Measurements from ENCODE around the gene ALPI.
A peak's percentile ranks its signal among the peaks of the same experiment; 100 is the strongest.
"Not testable (repeated sequence)": the region's sequence is repeated elsewhere in the genome, so short reads cannot be mapped to it uniquely, and the experiment has no call there.

Gene ALPI

DNA sequence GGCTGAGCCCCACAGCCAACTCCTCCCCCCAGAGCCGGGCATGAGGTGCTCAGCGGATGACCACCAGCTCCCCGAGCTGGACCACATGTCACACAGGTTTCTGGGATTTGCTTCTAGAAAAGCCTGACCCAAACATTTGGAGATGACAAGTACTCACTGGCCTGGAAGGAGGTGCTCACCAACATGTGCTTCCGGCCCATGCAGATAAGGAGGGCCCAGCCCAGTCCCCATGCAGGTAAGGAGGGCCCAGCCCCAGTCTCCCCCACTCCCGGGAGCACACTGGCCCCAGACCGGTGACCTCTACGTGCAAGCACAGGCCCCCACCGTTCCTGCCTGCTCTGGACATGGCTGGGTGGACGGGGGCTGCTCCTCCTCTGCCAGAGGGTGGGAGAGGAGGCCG, 14.0 kb upstream of the ALPI start:
- not testable (repeated sequence) for DNase-seq (ENCODE audit: low read depth in 2 of 2)

DNA sequence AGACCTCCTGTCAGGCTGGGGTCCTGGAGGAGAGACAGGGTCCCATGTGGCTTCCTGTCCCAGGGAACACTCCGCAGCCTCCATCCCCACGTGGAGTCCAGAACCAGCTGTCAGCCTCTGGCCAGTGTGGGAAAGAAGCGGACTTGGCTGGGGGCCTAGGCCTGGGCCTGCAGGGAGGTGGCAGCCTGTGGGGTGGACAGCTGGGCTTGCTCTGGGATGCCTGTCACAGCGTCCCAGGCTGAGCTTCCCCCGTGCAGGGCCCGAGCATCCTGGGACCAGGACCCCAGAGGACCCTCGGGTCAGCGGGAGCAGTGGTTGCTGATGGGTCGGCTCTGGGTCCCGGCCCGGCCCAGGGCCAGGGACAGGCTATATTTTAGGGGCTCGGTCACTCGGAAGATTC, 13.5 kb upstream of the ALPI start:
- not testable (repeated sequence) for DNase-seq (ENCODE audit: low read depth in 2 of 2)

DNA sequence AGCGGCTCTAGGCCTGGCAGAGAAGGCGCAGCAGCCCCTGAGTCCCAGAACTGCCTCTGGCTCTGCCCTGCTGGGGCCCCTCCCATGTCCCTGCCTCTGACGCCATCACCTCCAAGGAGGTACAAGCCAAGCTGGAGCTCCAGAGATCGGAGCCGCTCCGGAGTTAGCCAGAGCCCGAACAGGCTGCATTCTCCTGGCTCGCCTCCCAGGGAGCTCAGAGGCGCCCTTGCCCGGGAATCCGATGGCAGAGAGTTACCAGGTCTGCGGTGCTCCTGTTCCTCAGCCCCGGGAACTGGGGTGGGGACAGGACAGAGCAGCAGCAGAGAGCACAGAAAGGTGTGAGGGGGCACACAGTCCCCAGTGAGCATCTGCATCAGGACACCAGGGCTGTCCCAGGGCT, 12.9 kb upstream of the ALPI start:
- DNase-seq (ENCODE audit: low read depth in 2 of 2), result not testable (repeated sequence)

DNA sequence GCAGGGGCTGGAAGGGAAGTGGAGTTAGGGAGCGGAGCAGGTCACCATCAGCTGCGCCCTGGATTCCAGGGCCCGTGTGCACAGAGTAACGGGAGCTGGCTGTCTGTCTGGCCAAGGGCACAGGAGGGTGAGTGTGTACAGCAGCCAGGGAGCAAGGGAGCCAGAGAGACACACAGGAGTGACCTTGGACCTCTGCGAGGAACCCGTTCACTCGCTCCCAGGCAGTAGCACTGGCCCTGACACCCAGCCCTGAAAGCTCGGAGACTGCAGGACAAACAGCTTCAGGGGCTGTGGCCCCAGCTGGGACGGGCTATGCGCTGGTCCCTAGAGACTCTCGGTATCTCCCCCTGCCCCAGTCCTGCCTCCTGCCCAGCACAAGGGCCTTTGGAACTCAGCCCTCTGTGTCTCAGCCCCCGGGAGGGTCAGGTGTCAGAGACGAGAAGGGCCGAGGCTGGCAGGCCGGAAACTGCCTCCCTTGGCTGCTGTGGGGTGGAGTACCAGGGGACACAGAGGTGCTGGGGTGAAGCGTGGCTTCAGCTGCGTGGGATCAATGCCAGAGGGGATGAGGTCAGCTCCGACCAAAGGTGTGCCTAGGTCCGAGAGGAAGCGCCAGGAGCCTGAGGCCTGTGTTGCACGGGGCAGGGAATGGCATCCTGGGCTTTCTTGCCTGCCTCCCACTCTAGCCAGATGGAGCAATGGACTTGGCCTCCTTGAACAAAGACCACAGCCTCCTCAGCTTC, 12.1 kb upstream of the ALPI start:
- DNase-seq (ENCODE audit: low read depth in 2 of 2), result not testable (repeated sequence)

DNA sequence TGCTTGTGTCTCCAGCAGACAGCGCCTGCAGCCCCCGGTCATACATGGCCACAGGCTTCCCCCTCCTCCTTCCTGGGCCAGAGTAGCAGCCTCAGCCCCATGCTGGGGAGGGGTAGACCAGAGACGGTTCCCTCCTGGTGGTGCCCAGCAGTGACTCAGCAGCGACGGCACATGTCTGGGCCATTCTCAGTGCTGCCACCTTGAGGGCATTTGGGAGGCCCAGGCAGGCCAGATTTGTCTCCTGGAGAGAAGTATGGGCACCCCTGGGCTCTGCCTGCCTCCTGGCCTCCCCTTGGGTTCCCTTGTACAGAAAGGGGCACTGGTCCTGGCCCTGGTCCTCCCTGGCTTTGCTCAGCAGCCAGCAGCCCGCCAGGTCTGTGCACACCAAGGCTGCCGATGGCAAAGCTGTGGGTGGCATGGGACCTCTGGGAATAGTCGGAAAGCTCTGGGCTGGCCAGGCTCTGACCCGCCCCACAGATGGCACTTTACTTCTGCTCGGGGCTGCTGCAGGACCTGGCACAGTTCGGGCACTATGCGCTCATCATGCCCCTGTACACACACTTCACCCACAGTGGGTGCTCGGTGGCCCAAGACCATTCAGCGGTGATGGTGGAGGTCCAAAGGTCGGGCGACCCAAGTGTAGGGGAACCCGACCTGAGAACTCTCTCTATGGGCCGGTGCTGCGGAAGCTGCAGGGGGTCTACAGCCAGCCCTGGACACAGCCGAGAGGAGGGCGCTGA, 11.4 kb upstream of the ALPI start:
- peak in 1 of 2 donors; percentile 34 for DNase-seq (ENCODE audit: low read depth in 2 of 2)

DNA sequence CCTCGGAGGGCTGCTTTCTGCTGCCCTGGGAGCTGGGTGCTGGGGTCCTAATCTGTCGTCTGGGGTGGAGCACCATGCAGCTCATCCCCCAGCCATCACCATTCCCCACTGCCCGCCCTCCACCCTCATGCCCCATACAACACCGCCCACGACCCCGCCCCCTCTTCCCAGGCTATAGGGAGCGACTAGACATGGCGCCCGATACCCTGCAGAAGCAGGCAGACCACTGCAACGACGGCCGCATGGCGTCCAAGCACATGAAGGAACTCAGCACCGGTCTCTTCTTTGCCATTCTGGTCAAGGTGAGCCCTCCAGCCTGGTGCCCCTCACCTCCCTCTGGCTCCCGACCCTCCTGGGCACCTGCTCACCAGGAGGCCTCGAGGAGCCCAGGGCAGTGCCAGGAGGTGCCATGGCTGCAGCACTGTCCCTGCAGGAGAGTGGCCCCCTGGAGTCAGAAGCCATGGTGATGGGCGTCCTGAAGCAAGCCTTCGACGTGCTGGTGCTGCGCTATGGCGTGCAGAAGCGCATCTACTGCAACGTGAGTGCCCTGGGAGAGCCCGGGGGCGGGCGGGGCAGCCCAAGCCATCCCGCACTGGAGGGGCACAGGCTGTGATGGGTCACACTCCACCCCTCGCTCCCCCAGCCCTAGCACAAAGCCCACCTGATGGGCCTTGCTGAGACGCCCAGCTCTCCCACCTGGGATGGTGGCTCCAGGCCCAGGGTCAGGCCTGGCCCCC, 10.6 kb upstream of the ALPI start:
- DNase-seq (ENCODE audit: low read depth in 2 of 2), result not testable (repeated sequence)

DNA sequence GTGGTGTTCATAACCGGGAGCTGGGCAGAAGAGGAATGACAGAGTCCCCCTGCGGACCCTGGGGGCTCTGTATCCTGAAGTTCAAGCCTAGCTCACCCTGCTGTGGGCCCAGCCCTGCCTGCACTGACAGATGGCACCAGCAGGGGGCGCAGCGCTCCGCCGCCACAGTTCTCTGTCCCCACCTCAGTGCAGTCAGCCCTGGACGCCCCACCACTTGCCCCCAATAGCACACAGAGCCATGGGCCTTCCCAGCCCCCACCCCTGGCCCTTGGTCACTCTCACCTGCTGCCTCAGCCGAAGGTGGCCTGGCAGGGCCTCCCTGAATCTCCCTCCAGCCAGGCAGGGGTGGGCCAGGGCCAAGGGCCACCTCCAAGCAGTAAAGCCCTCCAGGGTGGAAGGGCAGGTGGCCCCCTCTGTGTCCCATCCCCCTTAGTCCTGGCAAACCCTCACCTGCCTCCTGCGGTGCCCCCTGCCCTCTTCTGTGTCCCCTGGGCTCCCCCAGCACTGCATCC, 9.6 kb upstream of the ALPI start:
- DNase-seq (ENCODE audit: low read depth in 2 of 2), result not testable (repeated sequence)

DNA sequence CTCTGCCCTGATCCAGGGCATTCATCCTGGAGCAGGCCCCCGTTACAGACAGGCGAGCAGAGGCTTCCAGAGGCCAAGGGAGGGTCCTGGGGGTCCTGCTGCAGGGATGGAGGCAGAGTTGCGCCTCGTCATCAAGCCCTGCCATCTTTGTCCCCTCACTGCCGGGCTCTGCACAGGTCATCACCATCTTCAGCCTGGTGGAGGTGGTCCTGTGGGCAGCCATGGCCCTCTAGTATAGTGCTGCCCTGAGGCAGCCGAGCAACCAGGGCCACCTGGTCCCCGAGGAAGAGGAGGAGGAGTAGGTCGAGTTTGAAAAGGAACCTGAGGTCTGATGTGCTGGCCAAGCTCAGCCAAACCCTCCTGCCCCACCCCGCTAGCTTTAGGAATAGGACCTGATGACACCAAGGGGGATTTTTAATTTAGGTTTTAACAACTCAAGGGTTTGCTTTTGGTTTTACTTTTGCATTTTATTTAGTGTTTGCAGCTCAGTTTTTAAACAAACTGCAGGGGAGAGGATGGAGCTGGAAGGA, 8.8 kb upstream of the ALPI start:
- DNase-seq (ENCODE audit: low read depth in 2 of 2), result no peak

DNA sequence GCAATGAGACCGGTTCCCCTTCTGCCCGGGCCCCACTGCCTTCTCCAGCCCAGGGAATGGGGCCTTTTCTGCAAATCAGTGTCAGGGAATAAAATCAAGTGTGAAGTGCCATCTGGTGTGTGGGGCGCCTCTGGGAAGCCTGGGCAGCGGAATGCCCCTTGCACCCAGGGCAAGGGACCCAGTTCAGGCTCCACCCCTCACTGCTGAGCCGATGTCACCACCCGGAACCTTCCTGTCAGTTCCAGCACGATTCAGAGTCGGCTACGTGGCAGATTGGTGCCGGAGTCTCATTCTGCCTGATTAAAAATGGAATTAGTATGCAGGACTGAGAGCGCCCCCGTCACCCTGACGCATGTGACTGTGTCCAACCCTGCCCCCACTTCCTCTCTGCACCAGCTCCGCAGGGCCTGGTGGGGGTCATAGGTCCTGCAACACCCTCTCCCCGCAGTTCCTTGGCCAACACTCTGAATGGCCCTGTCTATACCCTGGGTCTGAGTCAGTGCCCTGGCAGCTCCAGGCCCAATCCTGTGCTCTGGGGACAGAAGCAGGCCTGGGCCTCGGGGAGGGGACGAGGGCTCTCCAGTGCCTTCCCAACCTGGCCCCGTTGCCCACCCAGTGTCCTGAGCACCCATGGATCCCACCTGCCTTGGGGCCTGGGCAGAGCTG, 8.2 kb upstream of the ALPI start:
- DNase-seq (ENCODE audit: low read depth in 2 of 2), result no peak

DNA sequence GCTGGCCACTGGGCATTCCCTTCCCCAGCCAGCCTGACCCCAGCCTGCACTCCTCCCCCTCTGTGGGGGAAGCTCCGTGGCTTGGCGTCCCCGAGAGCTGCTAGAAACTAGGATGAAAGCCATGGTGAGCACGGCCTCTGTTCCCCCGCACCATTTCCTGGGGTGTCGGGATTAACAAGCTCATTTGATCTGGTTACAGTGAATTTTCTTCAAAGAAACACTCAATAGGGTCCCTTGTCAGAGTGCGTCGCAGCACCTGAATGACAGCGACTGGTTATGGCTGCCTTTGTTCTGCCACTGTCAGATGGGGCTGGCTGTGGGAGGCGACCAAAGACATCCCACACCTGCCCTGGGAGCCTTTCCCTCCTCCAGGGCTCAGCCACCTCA, 7.7 kb upstream of the ALPI start:
- DNase-seq (ENCODE audit: low read depth in 2 of 2), result no peak

DNA sequence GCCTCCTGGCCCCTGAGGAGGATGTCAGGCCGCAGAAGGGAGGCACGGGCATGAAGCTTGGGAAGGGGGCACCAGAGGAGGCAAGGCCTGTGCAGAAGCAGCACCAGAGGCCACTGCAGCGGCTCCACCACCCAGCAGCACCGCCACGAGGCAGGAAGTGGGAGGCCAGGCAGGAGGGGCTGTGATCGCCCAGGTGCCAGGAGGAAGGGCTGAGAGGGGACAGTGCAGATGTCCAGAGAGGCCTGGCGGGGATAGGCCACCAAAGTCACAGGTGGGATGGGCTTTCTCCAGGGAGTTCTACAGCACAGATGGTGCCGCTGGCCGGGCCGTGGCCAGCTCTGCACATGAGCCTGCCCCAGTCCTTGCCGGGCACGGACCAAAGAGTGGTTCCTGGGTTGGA, 6.0 kb upstream of the ALPI start:
- DNase-seq (ENCODE audit: low read depth in 2 of 2), result no peak

DNA sequence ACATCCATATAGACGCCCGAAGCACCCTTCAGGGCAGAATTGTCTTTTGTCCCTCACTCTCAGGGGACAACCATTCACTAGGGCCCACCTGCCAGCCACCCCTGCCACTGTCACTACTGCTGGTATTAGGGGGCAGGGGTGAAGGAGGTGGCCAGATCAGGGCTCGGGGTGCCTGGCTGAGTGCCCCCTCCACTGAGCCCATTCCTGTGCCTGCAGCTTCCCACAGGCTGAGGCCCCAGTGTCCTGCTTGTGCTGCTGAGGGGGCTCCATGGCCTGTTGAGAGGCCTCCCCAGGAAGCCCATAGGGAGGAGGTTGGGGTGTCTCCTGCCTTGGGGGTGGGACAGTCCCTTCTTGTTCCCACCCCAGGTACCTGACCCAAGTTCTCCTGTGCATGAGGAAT, 4.3 kb upstream of the ALPI start:
- not testable (repeated sequence) for DNase-seq (ENCODE audit: low read depth in 2 of 2)

DNA sequence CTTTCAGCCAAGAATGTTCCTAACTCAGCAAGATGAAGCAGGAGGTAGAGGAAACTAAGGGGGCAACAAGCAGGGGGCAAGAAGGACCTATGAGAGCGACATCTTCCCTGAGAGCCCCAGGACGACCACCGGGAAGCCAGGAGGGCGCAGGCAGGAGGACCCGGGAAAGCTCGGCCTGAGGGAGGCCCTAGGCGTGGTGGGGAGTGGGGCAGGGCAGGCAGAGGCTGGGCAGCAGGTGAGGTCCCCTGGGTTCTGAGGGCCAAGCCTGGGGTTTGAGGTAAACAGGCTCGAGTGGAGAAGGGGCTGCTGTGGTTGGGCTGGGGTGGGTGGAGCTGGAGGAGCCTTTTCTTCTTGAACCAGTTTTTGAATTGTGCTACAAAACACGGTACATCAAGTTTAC, 1.3 kb upstream of the ALPI start:
- no peak for DNase-seq (ENCODE audit: low read depth in 2 of 2)

DNA sequence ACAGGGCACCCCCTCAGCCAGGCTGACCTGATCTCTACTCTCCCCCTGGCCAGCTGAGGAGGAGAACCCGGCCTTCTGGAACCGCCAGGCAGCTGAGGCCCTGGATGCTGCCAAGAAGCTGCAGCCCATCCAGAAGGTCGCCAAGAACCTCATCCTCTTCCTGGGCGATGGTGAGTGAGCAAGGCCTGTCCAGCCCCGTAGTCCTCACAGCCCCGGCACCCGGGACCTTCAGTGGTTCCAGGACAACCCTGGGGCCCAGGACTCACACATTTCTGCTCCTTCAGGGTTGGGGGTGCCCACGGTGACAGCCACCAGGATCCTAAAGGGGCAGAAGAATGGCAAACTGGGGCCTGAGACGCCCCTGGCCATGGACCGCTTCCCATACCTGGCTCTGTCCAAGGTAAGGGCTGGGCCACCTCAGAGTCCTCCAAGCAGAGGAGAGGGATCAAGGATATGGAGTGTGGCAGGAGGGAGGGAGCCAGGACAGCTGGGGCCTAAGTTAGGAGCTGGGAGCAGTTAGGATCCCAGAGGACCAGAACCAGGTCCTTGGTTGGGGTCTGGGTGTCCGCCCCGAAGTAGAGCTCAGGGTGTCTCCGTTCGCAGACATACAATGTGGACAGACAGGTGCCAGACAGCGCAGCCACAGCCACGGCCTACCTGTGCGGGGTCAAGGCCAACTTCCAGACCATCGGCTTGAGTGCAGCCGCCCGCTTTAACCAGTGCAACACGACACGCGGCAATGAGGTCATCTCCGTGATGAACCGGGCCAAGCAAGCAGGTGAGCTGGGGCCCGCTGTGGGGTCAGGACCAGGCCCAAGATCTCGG, 555 bp downstream of the ALPI start:
- no peak for DNase-seq (ENCODE audit: low read depth in 2 of 2)

DNA sequence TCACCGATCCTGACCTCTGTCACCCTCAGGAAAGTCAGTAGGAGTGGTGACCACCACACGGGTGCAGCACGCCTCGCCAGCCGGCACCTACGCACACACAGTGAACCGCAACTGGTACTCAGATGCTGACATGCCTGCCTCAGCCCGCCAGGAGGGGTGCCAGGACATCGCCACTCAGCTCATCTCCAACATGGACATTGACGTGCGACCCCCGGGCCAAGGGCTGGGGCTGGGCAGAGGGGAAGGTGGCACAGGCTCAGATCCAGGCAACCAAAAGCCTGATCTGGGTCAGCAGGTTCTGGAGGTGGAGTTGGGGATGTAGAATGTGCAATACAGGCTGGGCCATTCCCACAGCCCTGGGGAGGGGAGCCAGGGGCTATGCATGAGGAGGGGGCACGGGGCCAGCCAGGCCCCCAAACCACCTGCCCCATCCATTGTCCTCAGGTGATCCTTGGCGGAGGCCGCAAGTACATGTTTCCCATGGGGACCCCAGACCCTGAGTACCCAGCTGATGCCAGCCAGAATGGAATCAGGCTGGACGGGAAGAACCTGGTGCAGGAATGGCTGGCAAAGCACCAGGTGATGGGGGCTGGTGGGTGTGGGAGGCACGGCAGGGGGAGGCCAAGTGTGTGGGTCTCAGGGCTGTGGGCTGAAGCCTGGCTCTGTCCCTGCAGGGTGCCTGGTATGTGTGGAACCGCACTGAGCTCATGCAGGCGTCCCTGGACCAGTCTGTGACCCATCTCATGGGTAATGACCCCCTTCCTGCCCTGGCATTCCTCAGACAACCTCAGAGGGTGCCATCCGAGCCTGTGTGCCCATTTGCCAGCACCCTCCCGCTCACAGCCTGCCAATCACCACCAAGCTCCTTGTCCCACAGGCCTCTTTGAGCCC, 1.4 kb downstream of the ALPI start:
- no peak for DNase-seq (ENCODE audit: low read depth in 2 of 2)

DNA sequence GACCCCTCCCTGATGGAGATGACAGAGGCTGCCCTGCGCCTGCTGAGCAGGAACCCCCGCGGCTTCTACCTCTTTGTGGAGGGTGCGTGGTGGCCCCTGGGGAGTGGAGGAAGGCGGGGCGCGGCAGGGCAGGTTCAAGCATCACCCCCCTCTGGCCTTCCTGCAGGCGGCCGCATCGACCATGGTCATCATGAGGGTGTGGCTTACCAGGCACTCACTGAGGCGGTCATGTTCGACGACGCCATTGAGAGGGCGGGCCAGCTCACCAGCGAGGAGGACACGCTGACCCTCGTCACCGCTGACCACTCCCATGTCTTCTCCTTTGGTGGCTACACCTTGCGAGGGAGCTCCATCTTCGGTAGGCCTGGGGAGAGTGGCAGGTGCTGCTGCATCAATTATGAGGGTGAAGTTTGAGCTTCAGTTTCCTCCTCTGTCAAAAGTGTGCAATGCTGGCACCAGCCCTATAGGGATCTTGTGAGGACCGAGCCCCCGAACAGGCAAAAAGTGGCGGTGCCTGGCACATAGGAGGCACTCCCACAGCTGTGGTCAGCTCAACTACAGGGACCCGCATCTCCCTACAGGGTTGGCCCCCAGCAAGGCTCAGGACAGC, 2.2 kb downstream of the ALPI start:
- no peak for DNase-seq (ENCODE audit: low read depth in 2 of 2)

DNA sequence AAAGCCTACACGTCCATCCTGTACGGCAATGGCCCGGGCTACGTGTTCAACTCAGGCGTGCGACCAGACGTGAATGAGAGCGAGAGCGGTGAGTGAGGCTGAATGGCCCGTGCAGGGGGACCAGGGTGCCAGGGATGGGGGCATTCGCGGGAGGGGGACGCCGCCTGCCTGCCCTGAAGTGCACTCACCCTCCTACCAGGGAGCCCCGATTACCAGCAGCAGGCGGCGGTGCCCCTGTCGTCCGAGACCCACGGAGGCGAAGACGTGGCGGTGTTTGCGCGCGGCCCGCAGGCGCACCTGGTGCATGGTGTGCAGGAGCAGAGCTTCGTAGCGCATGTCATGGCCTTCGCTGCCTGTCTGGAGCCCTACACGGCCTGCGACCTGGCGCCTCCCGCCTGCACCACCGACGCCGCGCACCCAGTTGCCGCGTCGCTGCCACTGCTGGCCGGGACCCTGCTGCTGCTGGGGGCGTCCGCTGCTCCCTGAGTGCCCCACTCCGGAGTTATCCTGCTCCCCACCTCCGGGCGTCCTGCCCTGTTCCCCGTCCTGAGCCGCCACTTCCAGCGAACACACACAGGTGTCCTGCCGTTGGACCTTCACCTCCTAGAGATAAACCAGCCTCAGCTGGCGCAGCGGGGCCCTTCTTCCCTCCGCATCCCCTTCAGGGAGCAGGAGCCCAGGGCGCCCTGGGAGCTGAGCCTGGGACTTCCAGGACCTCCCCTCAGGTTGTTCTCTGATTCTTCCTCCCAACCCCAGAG, 2.9 kb downstream of the ALPI start:
- no peak for DNase-seq (ENCODE audit: low read depth in 2 of 2)

DNA sequence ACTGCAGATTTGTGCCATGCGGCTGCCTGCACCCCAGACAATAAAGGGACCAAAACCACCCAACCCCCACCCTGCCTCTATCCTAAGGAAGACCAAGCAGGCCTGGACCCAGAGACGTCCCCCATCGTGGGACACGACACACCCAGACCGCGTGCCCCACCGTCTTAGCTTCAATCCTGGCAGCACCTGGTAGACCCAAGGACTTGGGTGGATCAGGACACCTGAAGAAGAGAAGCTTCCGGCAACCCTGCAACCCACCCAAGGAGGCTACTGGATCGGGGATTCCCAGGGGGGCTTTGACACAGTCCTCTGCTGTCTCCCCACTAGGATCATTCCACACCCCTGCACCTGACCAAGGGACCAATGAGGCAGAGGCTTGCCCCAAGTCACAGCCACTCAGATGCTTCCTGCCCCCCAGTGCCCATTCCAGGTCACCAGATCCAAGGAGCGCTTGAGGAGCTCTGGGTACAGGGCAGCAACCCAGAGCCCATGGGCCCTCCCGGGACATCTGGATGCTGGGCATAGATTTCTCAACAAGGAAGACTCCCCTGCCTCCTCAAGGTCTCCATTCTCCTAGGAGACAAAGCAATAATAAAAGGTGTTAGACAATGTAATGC, 3.6 kb downstream of the ALPI start:
- DNase-seq (ENCODE audit: low read depth in 2 of 2), result no peak
